ENCODE measurements around the gene PRSS57. TPM values are rescaled to one million over a fixed set of nuclear protein-coding genes. Genes with fewer than 3 reads are reported as not detected.
A peak's percentile ranks its signal among the peaks of the same experiment; 100 is the strongest.

Gene PRSS57
- total RNA-seq, 1 donor, result not detected

DNA sequence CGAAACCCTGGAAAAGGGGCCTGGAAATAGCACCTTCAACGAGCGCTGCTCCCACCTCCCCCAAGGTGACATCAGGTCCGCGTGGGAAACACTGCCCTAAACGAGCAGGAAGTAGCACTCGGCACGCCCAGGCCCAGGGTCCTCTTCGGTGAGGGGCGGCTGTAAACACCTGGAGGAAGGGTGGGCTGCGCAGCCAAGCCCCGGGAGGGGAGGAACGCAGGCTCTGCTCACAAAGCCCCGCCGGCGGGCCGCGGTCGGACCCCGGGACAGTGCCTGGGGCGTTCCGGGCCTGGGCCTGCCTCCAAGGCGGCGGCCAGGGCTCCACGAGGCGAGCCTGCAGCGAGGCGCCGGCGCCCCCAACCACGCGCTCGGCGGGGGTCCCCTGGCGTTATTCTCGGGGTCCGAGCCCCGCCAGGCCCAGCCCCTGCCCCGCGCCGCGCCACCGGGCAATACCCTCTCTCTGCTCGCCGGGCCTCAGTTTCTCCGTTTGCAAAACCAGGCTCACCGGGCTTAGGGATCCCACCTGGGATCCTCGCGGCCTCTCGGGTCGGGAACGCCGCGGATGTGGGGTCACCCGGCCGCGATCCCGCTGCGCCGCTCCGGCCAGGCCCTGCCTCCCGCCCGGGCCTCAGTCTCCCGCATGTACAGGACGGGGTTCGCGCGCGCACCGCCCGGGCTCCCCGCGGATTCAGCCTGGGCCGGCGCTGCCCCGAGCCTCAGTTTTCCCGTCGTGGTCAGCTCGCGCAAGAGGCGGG is 32.9 kb downstream of the PRSS57 start:
- Histone ChIP-seq H3K4me2 (ENCODE audit: insufficient read depth, low read length) (peak overlapping the region; percentile 95), H3K4me3 (ENCODE audit: insufficient read depth, low read length) (peak overlapping the region; percentile 84), H3K9me3 (ENCODE audit: low read depth, low read length) (no peaks in the 10 kb centered on the region), H3K27ac (ENCODE audit: low read depth, low read length) (peak overlapping the region; percentile 72), H3K36me3 (ENCODE audit: insufficient read depth, low read length) (no peaks in the 10 kb centered on the region), H4K20me1 (ENCODE audit: insufficient read depth, low read length) (peaks cover 45% of the 10 kb centered on the region), H3K79me2 (ENCODE audit: insufficient read depth, low read length) (peaks cover 56% of the 10 kb centered on the region), H2AFZ (ENCODE audit: low read length) (peak overlapping the region; percentile 15), H3K27me3 (ENCODE audit: insufficient read depth, low read length) (no peaks in the 10 kb centered on the region), H3K4me1 (ENCODE audit: insufficient read depth, low read length) (peaks cover 23% of the 10 kb centered on the region)
- TF ChIP-seq, protein P1, sequence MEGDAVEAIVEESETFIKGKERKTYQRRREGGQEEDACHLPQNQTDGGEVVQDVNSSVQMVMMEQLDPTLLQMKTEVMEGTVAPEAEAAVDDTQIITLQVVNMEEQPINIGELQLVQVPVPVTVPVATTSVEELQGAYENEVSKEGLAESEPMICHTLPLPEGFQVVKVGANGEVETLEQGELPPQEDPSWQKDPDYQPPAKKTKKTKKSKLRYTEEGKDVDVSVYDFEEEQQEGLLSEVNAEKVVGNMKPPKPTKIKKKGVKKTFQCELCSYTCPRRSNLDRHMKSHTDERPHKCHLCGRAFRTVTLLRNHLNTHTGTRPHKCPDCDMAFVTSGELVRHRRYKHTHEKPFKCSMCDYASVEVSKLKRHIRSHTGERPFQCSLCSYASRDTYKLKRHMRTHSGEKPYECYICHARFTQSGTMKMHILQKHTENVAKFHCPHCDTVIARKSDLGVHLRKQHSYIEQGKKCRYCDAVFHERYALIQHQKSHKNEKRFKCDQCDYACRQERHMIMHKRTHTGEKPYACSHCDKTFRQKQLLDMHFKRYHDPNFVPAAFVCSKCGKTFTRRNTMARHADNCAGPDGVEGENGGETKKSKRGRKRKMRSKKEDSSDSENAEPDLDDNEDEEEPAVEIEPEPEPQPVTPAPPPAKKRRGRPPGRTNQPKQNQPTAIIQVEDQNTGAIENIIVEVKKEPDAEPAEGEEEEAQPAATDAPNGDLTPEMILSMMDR (IDR thresholded peaks at IDR 0.05; ENCODE audit: extremely low read depth, low read depth, low read length), result no peak
- DNase-seq (ENCODE audit: insufficient read length, low spot score, missing footprints), result peak; percentile 96

DNA sequence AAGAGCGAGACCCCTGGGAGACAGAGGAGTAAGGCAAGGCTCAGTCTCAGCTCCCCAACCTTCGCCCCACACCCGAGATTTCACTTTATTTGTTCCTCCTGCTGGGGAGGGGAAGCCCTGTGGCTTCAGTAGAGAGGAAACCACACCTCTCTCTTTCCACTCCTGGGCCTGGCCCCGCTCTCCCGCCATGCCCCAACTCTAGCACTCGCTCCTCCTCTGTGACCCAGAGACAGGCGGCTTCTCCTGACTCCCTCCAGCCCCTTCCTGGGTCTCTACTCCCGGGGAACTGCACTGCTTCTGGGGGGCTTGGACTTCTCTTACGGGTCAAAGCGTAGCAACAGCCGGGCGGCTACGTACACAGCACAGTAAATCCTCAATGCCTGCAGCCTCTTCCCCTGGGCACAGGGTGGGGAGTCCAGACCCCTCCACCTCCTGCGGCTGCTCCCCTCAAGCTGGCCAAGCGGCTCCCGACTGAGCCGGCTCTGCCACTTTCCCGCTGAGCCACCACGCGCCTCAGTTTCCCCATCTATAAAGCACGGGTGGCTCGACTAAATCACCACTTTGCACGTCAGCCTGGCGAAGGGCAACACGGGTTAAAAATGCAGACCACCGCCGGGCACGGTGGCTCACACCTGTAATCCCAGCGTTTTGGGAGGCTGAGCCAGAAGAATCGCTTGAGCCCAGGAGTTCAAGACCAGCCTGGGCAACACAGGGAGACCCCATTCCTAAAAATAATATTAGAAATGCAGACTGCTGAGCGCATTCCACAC is 33.6 kb downstream of the PRSS57 start:
- TF ChIP-seq, protein P1 (IDR thresholded peaks at IDR 0.05; ENCODE audit: extremely low read depth, low read depth, low read length), result no peak
- Histone ChIP-seq H3K4me2 (ENCODE audit: insufficient read depth, low read length) (peak overlapping the region; percentile 95), H4K20me1 (ENCODE audit: insufficient read depth, low read length) (peaks cover 53% of the 10 kb centered on the region), H3K27ac (ENCODE audit: low read depth, low read length) (peak overlapping the region; percentile 72), H3K4me1 (ENCODE audit: insufficient read depth, low read length) (peaks cover 23% of the 10 kb centered on the region), H3K27me3 (ENCODE audit: insufficient read depth, low read length) (no peaks in the 10 kb centered on the region), H3K9me3 (ENCODE audit: low read depth, low read length) (no peaks in the 10 kb centered on the region), H3K79me2 (ENCODE audit: insufficient read depth, low read length) (peaks cover 63% of the 10 kb centered on the region), H2AFZ (ENCODE audit: low read length) (no peak overlapping the region), H3K36me3 (ENCODE audit: insufficient read depth, low read length) (no peaks in the 10 kb centered on the region), H3K4me3 (ENCODE audit: insufficient read depth, low read length) (peak overlapping the region; percentile 84)
- DNase-seq (ENCODE audit: insufficient read length, low spot score, missing footprints), result peak; percentile 98

DNA sequence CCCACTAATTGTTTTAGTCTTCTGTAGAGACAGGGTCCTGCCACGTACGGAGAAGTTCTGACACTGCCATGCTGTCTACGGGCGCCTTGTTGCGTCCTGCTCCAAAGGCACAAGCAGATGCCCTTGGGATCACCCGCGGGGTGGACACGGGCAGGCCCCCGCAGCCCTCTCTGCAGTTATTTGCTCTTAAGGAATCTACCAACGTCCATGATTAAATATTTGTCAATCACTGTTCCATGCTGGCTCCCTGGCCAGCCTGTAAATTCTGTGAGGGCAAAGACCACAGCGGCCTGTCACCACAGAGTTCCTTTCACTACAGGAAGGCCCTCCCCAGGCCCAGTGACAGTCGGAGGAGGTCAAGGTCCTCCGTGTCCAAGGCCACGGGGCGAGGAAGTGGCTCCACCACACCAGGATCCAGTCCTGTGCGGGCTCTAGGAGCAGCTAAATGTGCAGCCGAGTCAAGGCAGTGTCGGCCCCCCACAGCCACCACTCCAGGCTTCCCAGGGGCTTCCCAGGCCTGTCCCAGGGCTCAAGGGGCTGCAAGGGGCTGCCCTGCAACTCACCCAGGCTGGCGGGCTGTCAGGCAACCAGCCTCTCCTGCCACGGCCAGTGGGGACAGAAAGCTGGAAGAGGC is 34.3 kb downstream of the PRSS57 start:
- H3K79me2 ChIP-seq (ENCODE audit: insufficient read depth, low read length), result peaks cover 70% of the 10 kb centered on the region
- H4K20me1 ChIP-seq (ENCODE audit: insufficient read depth, low read length), result peaks cover 55% of the 10 kb centered on the region
- no peak for DNase-seq (ENCODE audit: insufficient read length, low spot score, missing footprints)
- peak overlapping the region; percentile 72 for H3K27ac ChIP-seq (ENCODE audit: low read depth, low read length)
- TF ChIP-seq, protein P1 (IDR thresholded peaks at IDR 0.05; ENCODE audit: extremely low read depth, low read depth, low read length), result no peak
- H3K4me3 ChIP-seq (ENCODE audit: insufficient read depth, low read length), result peak overlapping the region; percentile 84
- H3K4me1 ChIP-seq (ENCODE audit: insufficient read depth, low read length), result peaks cover 23% of the 10 kb centered on the region
- H3K27me3 ChIP-seq (ENCODE audit: insufficient read depth, low read length), result no peaks in the 10 kb centered on the region
- peak overlapping the region; percentile 95 for H3K4me2 ChIP-seq (ENCODE audit: insufficient read depth, low read length)
- H3K36me3 ChIP-seq (ENCODE audit: insufficient read depth, low read length), result no peaks in the 10 kb centered on the region
- H3K9me3 ChIP-seq (ENCODE audit: low read depth, low read length), result no peaks in the 10 kb centered on the region
- H2AFZ ChIP-seq (ENCODE audit: low read length), result no peak overlapping the region
